ENCODE data around the gene CLDN5.

The CLDN5 gene

GRCh38 chr22:19514831-19515565, 9.2 kb downstream of the CLDN5 start:
- Mint-ChIP-seq H3K9me3 (peaks cover 7% of the 10 kb centered on the region), H3K4me3 (no peak overlapping the region), H3K4me1 (peaks cover 6% of the 10 kb centered on the region), H3K36me3 (ENCODE audit: low read depth) (peaks cover 39% of the 10 kb centered on the region), H3K27ac (no peak overlapping the region), H3K27me3 (ENCODE audit: low read depth, poor library complexity) (peaks cover 3% of the 10 kb centered on the region)
- no peak for DNase-seq
- no peak for TF ChIP-seq CTCF (IDR thresholded peaks at IDR 0.05)

DNA sequence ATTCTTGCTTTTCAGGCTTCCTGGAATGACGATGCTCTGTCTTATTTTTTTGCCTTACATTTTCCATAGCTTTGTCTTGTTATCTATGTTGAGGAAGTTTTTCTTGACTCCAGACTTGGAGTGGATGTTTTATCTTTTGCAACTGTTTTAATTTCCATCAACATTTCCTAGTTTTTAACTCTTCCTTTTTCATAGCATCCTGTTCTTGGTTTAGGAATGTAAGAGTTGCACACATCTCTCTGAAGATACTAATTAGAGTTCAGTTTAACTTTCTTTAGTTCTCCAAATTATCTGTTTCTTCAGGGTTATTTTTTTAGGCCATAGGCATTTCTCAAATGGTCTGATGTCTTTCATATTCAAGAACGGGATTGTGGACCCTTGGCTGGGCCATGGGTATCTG, 10.4 kb downstream of the CLDN5 start:
- H3K4me1 Mint-ChIP-seq: peaks cover 5% of the 10 kb centered on the region

GRCh38 chr22:19510919-19511341, 13.3 kb downstream of the CLDN5 start:
- Mint-ChIP-seq H3K4me3 (no peak overlapping the region), H3K4me1 (peaks cover 4% of the 10 kb centered on the region), H3K9me3 (peaks cover 7% of the 10 kb centered on the region), H3K27ac (no peak overlapping the region), H3K36me3 (ENCODE audit: low read depth) (peaks cover 39% of the 10 kb centered on the region), H3K27me3 (ENCODE audit: low read depth, poor library complexity) (no peaks in the 10 kb centered on the region)
- no peak for TF ChIP-seq CTCF (IDR thresholded peaks at IDR 0.05)
- DNase-seq: no peak

More for the DNA sequence above, 10.4 kb downstream of the CLDN5 start:
- H3K27ac Mint-ChIP-seq: no peak overlapping the region
- no peak for TF ChIP-seq CTCF (IDR thresholded peaks at IDR 0.05)
- peaks cover 39% of the 10 kb centered on the region for H3K36me3 Mint-ChIP-seq (ENCODE audit: low read depth)
- no peaks in the 10 kb centered on the region for H3K27me3 Mint-ChIP-seq (ENCODE audit: low read depth, poor library complexity)
- H3K9me3 Mint-ChIP-seq: peaks cover 7% of the 10 kb centered on the region
- H3K4me3 Mint-ChIP-seq: no peak overlapping the region
- DNase-seq: no peak

DNA sequence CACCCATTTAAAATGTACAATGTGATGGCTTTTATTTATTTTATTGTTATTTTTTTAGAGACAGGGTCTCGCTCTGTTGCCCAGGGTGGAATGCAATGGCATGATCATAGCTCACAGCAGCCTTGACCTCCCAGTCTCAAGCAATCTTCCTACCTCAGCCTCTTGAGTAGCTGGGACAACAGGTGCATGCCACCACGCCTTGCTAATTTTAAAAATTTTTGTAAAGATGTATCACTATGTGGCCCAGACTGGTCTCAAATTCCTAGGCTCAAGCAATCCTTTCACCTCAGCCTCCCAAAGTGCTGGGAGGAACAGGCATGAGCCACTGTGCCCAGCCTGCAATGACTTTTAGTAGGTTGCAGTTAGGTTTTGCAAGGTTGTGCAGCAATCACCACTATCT, 14.3 kb downstream of the CLDN5 start:
- Mint-ChIP-seq H3K27me3 (ENCODE audit: low read depth, poor library complexity) (no peaks in the 10 kb centered on the region), H3K36me3 (ENCODE audit: low read depth) (peaks cover 34% of the 10 kb centered on the region), H3K27ac (no peak overlapping the region), H3K4me3 (no peak overlapping the region), H3K4me1 (peaks cover 12% of the 10 kb centered on the region), H3K9me3 (peaks cover 7% of the 10 kb centered on the region)
- TF ChIP-seq CTCF (IDR thresholded peaks at IDR 0.05): no peak
- no peak for DNase-seq

DNA sequence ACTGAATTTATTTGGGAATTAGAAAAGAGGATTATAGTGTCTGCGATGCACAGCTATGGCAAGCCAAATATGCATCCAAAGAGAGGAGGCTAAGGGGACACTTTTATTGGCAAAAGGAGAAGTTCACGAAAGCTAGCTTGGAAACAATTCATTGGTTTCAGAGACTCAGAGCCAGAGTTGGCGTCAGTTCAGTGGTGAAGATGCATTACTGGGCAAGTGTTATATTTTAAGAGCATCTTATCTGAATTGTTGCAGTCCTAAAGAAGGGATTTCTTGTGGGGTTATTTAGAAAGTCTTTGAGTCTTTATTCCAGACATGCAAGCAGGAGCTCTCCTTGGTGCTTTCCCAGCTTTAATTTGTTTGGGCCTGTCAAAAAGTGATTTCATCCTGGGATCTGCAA, 15.0 kb downstream of the CLDN5 start:
- H3K36me3 Mint-ChIP-seq (ENCODE audit: low read depth): peaks cover 28% of the 10 kb centered on the region
- no peak for TF ChIP-seq CTCF (IDR thresholded peaks at IDR 0.05)
- no peaks in the 10 kb centered on the region for H3K27me3 Mint-ChIP-seq (ENCODE audit: low read depth, poor library complexity)
- no peak overlapping the region for H3K4me3 Mint-ChIP-seq
- no peak overlapping the region for H3K27ac Mint-ChIP-seq
- H3K9me3 Mint-ChIP-seq: peaks cover 7% of the 10 kb centered on the region
- DNase-seq: no peak
- peaks cover 12% of the 10 kb centered on the region for H3K4me1 Mint-ChIP-seq

Measured in nephron progenitor cell (in vitro differentiated cells).